Mesothelial cell of epicardium (in vitro differentiated cells): ENCODE measurements around the gene MARK3. TPM values are rescaled to one million over a fixed set of nuclear protein-coding genes. Genes with fewer than 3 reads are reported as not detected.

ENCODE experiments used
- DNase-seq, 2 experiments: peaks; one replicate each; pipeline ENCODE4 v3.0.0; 2021; ENCODE audit warnings: low spot score in 2 of 2; ENCODE audit not compliant: unreplicated experiment in 2 of 2
- H3K27ac Mint-ChIP-seq: 2 replicates; pipeline ENCODE4 v1.8.0; 2021; ENCODE audit warnings: mixed read lengths
- H3K27me3 Mint-ChIP-seq: 2 replicates; pipeline ENCODE4 v1.8.0; 2021; ENCODE audit warnings: low read depth, mixed read lengths
- H3K36me3 Mint-ChIP-seq: 2 replicates; pipeline ENCODE4 v1.8.0; 2021; ENCODE audit warnings: mixed read lengths
- H3K4me1 Mint-ChIP-seq: 2 replicates; pipeline ENCODE4 v1.8.0; 2021; ENCODE audit warnings: mixed read lengths
- H3K4me3 Mint-ChIP-seq: 2 replicates; pipeline ENCODE4 v1.8.0; 2021; ENCODE audit warnings: mild to moderate bottlenecking, moderate library complexity, mixed read lengths
- H3K9me3 Mint-ChIP-seq: 2 replicates; pipeline ENCODE4 v1.8.0; 2021; ENCODE audit warnings: mixed read lengths
- CTCF ChIP-seq: fragments of 200-600 bp; sonication (generic); IDR thresholded peaks from one replicate; pipeline ENCODE4 v1.5.0; 2021; ENCODE audit warnings: antibody characterized with exemption; ENCODE audit not compliant: unreplicated experiment
- total RNA-seq: library from RNA; stranded (reverse); gene quantifications from 3 replicates; pipeline ENCODE4 v1.2.1, GENCODE V29; 2021

MARK3 gene
- total RNA-seq, 1 donor from 2014 or later, result 125 TPM

GRCh38 chr14:103388664-103389063 lies 3.4 kb downstream of the MARK3 start:
- Mint-ChIP-seq H3K27ac (peak overlapping the region; percentile 32), H3K36me3 (peaks cover 3% of the 10 kb centered on the region), H3K4me3 (no peak overlapping the region), H3K4me1 (peaks cover 22% of the 10 kb centered on the region), H3K9me3 (no peaks in the 10 kb centered on the region), H3K27me3 (no peaks in the 10 kb centered on the region)
- TF ChIP-seq CTCF, result no peak
- DNase-seq, result no peak

- peak overlapping the region; percentile 12 for H3K27ac Mint-ChIP-seq
- H3K9me3 Mint-ChIP-seq, result no peaks in the 10 kb centered on the region
- no peak for TF ChIP-seq CTCF
- H3K27me3 Mint-ChIP-seq, result no peaks in the 10 kb centered on the region
- H3K36me3 Mint-ChIP-seq, result peaks cover 3% of the 10 kb centered on the region
- peaks cover 37% of the 10 kb centered on the region for H3K4me1 Mint-ChIP-seq
- no peak for DNase-seq
- no peak overlapping the region for H3K4me3 Mint-ChIP-seq
Observed at GRCh38 chr14:103390605-103391004, 5.4 kb downstream of the MARK3 start.

- no peak overlapping the region for H3K4me3 Mint-ChIP-seq
- peak overlapping the region; percentile 73 for H3K27ac Mint-ChIP-seq
- peak; percentile 64 for TF ChIP-seq CTCF
- no peak for DNase-seq
- H3K36me3 Mint-ChIP-seq, result peaks cover 3% of the 10 kb centered on the region
- no peaks in the 10 kb centered on the region for H3K9me3 Mint-ChIP-seq
- H3K27me3 Mint-ChIP-seq, result no peaks in the 10 kb centered on the region
- peaks cover 40% of the 10 kb centered on the region for H3K4me1 Mint-ChIP-seq
Observed at GRCh38 chr14:103391048-103391447, 5.8 kb downstream of the MARK3 start.

- Mint-ChIP-seq H3K27ac (peak overlapping the region; percentile 39), H3K4me1 (peaks cover 37% of the 10 kb centered on the region), H3K9me3 (no peaks in the 10 kb centered on the region), H3K27me3 (no peaks in the 10 kb centered on the region), H3K36me3 (peaks cover 3% of the 10 kb centered on the region), H3K4me3 (no peak overlapping the region)
- DNase-seq, result no peak
- no peak for TF ChIP-seq CTCF
Observed at GRCh38 chr14:103392106-103392505, 6.9 kb downstream of the MARK3 start.

- Mint-ChIP-seq H3K4me1 (peaks cover 34% of the 10 kb centered on the region), H3K27ac (no peak overlapping the region), H3K4me3 (no peak overlapping the region), H3K27me3 (no peaks in the 10 kb centered on the region), H3K36me3 (peaks cover 3% of the 10 kb centered on the region), H3K9me3 (no peaks in the 10 kb centered on the region)
- DNase-seq, result no peak
- TF ChIP-seq CTCF, result no peak
Observed at GRCh38 chr14:103392572-103392971, 7.4 kb downstream of the MARK3 start.

GRCh38 chr14:103393070-103393469 lies 7.9 kb downstream of the MARK3 start:
- H3K4me3 Mint-ChIP-seq, result no peak overlapping the region
- H3K4me1 Mint-ChIP-seq, result peaks cover 35% of the 10 kb centered on the region

More at GRCh38 chr14:103393070-103393469, 7.9 kb downstream of the MARK3 start:
- no peak for TF ChIP-seq CTCF
- H3K27ac Mint-ChIP-seq, result no peak overlapping the region
- no peaks in the 10 kb centered on the region for H3K27me3 Mint-ChIP-seq
- peaks cover 3% of the 10 kb centered on the region for H3K36me3 Mint-ChIP-seq
- H3K9me3 Mint-ChIP-seq, result no peaks in the 10 kb centered on the region
- DNase-seq, result no peak
